SK-N-SH (cell line): ENCODE data around the gene KRT4. TPM values are rescaled to one million over a fixed set of nuclear protein-coding genes. Genes with fewer than 3 reads are reported as not detected.

ENCODE experiments used
- CTCF ChIA-PET: fragments of 300-600, 350-600 bp; formaldehyde crosslinking; extraction: SDS; loops from one replicate; lab custom pipeline; 2021; lab: Yijun Ruan, JAX
- POLR2A ChIA-PET: fragments of 350-600 bp; sonication (Branson Sonifier 250); formaldehyde crosslinking; extraction: SDS; loops from one replicate; lab custom pipeline; 2020; ENCODE audit warnings: antibody characterized with exemption, inconsistent platforms; lab: Yijun Ruan, JAX
- DNase-seq: peaks from one replicate; pipeline ENCODE4 v3.0.0; 2012
- H2AFZ ChIP-seq: fragments of 200-600 bp; sonication (generic); 2 replicates; pipeline ENCODE4 v1.8.1; 2016; ENCODE audit warnings: antibody characterized with exemption, mild to moderate bottlenecking, low read depth
- H3F3A ChIP-seq: fragments of 200-600 bp; sonication (generic); replicated peaks from 2 replicates; pipeline ENCODE3; 2016; ENCODE audit warnings: antibody characterized with exemption, mild to moderate bottlenecking; ENCODE audit not compliant: insufficient read depth
- H3K27ac ChIP-seq, 2 experiments: fragments of 200-500 bp in 1 of 2; fragments of 200-600 bp in 1 of 2; sonication (Bioruptor generic) in 1 of 2; sonication (generic), shearing (Covaris generic) in 1 of 2; 2 replicates each; pipeline versions ENCODE4 v1.5.1 to v1.6.1; 2014 to 2016; ENCODE audit warnings: low read depth in 2 of 2, inconsistent platforms in 1 of 2, low read length in 1 of 2, mild to moderate bottlenecking in 1 of 2, mixed read lengths in 1 of 2
- H3K27me3 ChIP-seq: fragments of 200-600 bp; sonication (generic), shearing (Covaris generic); 2 replicates; pipeline ENCODE4 v1.6.1; 2016; ENCODE audit warnings: mixed run types; ENCODE audit not compliant: insufficient read depth
- H3K36me3 ChIP-seq, 2 experiments: fragments of 200-500 bp in 1 of 2; fragments of 200-600 bp in 1 of 2; sonication (Bioruptor generic) in 1 of 2; sonication (generic) in 1 of 2; replicated peaks in 1 of 2; 2 replicates each; pipeline versions ENCODE3 to v1.5.1; 2014 to 2016; ENCODE audit warnings: low read length in 1 of 2, mild to moderate bottlenecking in 1 of 2; ENCODE audit not compliant: insufficient read depth in 2 of 2, control insufficient read depth in 1 of 2
- H3K4me1 ChIP-seq, 2 experiments: fragments of 200-500 bp in 1 of 2; fragments of 200-600 bp in 1 of 2; sonication (Bioruptor generic) in 1 of 2; sonication (generic), shearing (Covaris generic) in 1 of 2; 2 replicates each; pipeline versions ENCODE4 v1.5.1 to v1.6.1; 2014 to 2016; ENCODE audit warnings: low read depth in 1 of 2, low read length in 1 of 2, mixed run types in 1 of 2; ENCODE audit not compliant: insufficient read depth in 2 of 2, control insufficient read depth in 1 of 2
- H3K4me2 ChIP-seq: fragments of 200-600 bp; sonication (generic), shearing (Covaris generic); 2 replicates; pipeline ENCODE4 v1.6.1; 2017; ENCODE audit warnings: mixed run types
- H3K4me3 ChIP-seq, 2 experiments: fragments of 200-500 bp in 1 of 2; fragments of 200-600 bp in 1 of 2; sonication (Bioruptor generic) in 1 of 2; sonication (generic), shearing (Covaris generic) in 1 of 2; 2 replicates each; pipeline versions ENCODE4 v1.5.1 to v1.8.1; 2014 to 2016; ENCODE audit warnings: low read depth in 2 of 2, inconsistent platforms in 1 of 2, low read length in 1 of 2, mild to moderate bottlenecking in 1 of 2, mixed read lengths in 1 of 2, moderate library complexity in 1 of 2
- H3K79me2 ChIP-seq: fragments of 200-600 bp; sonication (generic); 2 replicates; pipeline ENCODE4 v1.8.1; 2017; ENCODE audit warnings: mild to moderate bottlenecking; ENCODE audit not compliant: insufficient read depth
- H3K9ac ChIP-seq: fragments of 200-600 bp; sonication (generic); 2 replicates; pipeline ENCODE4 v1.6.1; 2017; ENCODE audit warnings: mixed run types
- H3K9me2 ChIP-seq: fragments of 200-600 bp; sonication (generic); 2 replicates; pipeline ENCODE4 v1.6.1; 2017; ENCODE audit warnings: mixed run types
- H3K9me3 ChIP-seq: fragments of 200-600 bp; sonication (generic); 2 replicates; pipeline ENCODE4 v1.6.1; 2017; ENCODE audit warnings: mixed run types, mild to moderate bottlenecking, moderate library complexity
- H4K20me1 ChIP-seq: fragments of 200-600 bp; sonication (generic); 2 replicates; pipeline ENCODE4 v1.6.1; 2017; ENCODE audit warnings: mild to moderate bottlenecking, mixed run types; ENCODE audit not compliant: insufficient read depth
- CHD2 ChIP-seq: fragments of 150-350 bp; IDR thresholded peaks from 2 replicates; pipeline ENCODE4 v1.6.1; 2018; ENCODE audit warnings: low read length; ENCODE audit not compliant: partially characterized antibody
- CTCF ChIP-seq: fragments of 200-600 bp; sonication (generic); IDR thresholded peaks from 2 replicates; pipeline ENCODE4 v1.6.1; 2017; ENCODE audit warnings: antibody characterized with exemption, mild to moderate bottlenecking, moderate library complexity
- ELF1 ChIP-seq: IDR thresholded peaks from 2 replicates; pipeline ENCODE4 v1.4.0; 2012
- EP300 ChIP-seq, 2 experiments: IDR thresholded peaks; 2 replicates each; pipeline versions ENCODE4 v1.4.0 to v1.6.1; 2012; ENCODE audit warnings: borderline replicate concordance in 1 of 2, low read depth in 1 of 2, low read length in 1 of 2
- EZH2phosphoT487 ChIP-seq: fragments of 200-600 bp; sonication (generic); IDR thresholded peaks from 2 replicates; pipeline ENCODE4 v1.6.1; 2017; ENCODE audit warnings: low read depth, mixed run types, mild to moderate bottlenecking, antibody characterized with exemption, moderate library complexity, borderline replicate concordance
- FOXM1 ChIP-seq: IDR thresholded peaks from 2 replicates; pipeline ENCODE4 v1.4.0; 2012; ENCODE audit warnings: low read depth, mild to moderate bottlenecking
- GABPA ChIP-seq: IDR thresholded peaks from 2 replicates; pipeline ENCODE4 v1.4.0; 2012; ENCODE audit warnings: low read depth, mild to moderate bottlenecking
- GATA2 ChIP-seq: sonication (generic); formaldehyde crosslinking; IDR thresholded peaks from 2 replicates; pipeline ENCODE4 v1.5.0; 2020; ENCODE audit warnings: mild to moderate bottlenecking, missing genetic modification reagents
- JUND ChIP-seq: IDR thresholded peaks from 2 replicates; pipeline ENCODE4 v1.4.0; 2012
- NFIC ChIP-seq: IDR thresholded peaks from 2 replicates; pipeline ENCODE4 v1.4.0; 2012; ENCODE audit warnings: borderline replicate concordance
- POLR2AphosphoS5 ChIP-seq: IDR thresholded peaks from 2 replicates; pipeline ENCODE4 v1.6.1; 2012; ENCODE audit warnings: low read depth, low read length
- RCOR1 ChIP-seq: fragments of 150-350 bp; IDR thresholded peaks from 2 replicates; pipeline ENCODE4 v1.6.1; 2017; ENCODE audit warnings: antibody characterized with exemption, low read length
- RFX5 ChIP-seq: IDR thresholded peaks from 2 replicates; pipeline ENCODE4 v1.6.1; 2012; ENCODE audit warnings: mild to moderate bottlenecking, improper control_type of control experiment, low read length
- SIN3A ChIP-seq: IDR thresholded peaks from 2 replicates; pipeline ENCODE4 v1.6.1; 2012; ENCODE audit warnings: low read depth, mild to moderate bottlenecking, low read length, moderate library complexity, borderline replicate concordance
- SMC3 ChIP-seq: IDR thresholded peaks from 2 replicates; pipeline ENCODE4 v1.6.1; 2012; ENCODE audit warnings: low read depth, low read length, improper control_type of control experiment
- USF1 ChIP-seq: IDR thresholded peaks from 2 replicates; pipeline ENCODE4 v1.4.0; 2012; ENCODE audit warnings: low read depth, borderline replicate concordance
- ZBTB33 ChIP-seq: IDR thresholded peaks from 2 replicates; pipeline ENCODE4 v1.4.0; 2012; ENCODE audit warnings: low read depth, borderline replicate concordance
- WGBS: methylation state at CpG from one replicate; pipeline ENCODE4 v1.1.6; 2017; ENCODE audit warnings: low lambda C conversion rate; 5-methylcytosine and 5-hydroxymethylcytosine counted together
- polyA plus RNA-seq, 3 experiments: library from polyadenylated mRNA; depleted of rRNA; stranded (reverse); fragments of >200 nt; gene quantifications; 2 replicates each; pipeline ENCODE4 v1.2.3, GENCODE V29; 2012
- small RNA-seq, 7 experiments: library from RNA; depleted of rRNA; stranded (forward); fragments of <200 nt; gene quantifications; one replicate each; pipeline ENCODE3, GENCODE V24; 2012
- TF ChIP-seq, protein P1 (sequence below): IDR thresholded peaks from 2 replicates; pipeline ENCODE4; 2012

KRT4 gene
- polyA plus RNA-seq, 1 of the 3 experiments (the other 2 are of a cell fraction): not detected

DNA sequence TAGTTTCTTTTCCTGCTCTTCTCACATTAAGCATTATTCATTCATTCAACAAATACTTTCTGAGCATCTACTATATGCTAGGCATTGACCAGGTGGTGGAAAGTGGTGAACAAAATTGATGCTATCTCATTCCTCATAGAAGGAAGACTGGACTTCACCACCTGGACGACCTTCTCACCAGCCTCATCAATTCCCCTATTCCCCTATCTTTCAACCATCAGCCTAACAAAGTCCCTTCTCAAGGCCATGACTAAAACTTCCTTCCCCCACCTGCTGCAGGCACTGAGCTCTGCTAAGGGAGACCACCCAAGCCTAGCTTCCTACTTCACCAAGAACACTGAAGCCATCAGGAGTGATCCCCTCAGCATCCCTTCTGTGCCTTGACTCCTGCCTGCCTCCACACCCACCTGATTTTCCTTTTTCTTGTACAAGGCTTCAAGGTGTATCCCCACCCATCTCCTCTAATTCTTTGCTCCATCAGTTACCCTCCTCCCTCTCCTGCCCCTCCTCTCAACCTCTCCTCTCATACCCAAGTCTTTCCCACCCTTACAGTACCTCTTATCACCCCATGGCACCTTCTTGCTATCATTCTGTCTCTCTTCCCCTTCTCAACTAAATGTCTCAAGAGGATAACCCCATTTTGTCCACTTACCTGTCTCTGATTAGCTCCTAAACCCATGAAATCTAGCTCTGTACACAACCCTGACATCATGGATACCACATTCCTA is 56.3 kb downstream of the KRT4 start:
- Histone ChIP-seq H3K9me2 (no peaks in the 10 kb centered on the region), H3K9ac (no peak overlapping the region), H3K79me2 (no peaks in the 10 kb centered on the region), H3K4me3 (no peak overlapping the region), H3K27me3 (no peaks in the 10 kb centered on the region), H3K9me3 (no peaks in the 10 kb centered on the region), H4K20me1 (no peaks in the 10 kb centered on the region), H3K27ac (no peak overlapping the region), H2AFZ (no peak overlapping the region), H3K4me1 (no peaks in the 10 kb centered on the region; a peak in 1 of 4 replicates), H3F3A (no peaks in the 10 kb centered on the region), H3K4me2 (no peak overlapping the region), H3K36me3 (no peaks in the 10 kb centered on the region)
- CTCF ChIA-PET: interaction anchor here (0.6 to 1.0 kb wide), 2 partner anchors 44 to 367 kb away, joined by 3 read pairs; no protein-coding TSS in a partner anchor
- no peak for DNase-seq
- POLR2A ChIA-PET: no interaction called here
- 0% methylated on average over 1 of the region's 1 CpG for WGBS
- no peak for TF ChIP-seq GABPA
- TF ChIP-seq, protein P1, sequence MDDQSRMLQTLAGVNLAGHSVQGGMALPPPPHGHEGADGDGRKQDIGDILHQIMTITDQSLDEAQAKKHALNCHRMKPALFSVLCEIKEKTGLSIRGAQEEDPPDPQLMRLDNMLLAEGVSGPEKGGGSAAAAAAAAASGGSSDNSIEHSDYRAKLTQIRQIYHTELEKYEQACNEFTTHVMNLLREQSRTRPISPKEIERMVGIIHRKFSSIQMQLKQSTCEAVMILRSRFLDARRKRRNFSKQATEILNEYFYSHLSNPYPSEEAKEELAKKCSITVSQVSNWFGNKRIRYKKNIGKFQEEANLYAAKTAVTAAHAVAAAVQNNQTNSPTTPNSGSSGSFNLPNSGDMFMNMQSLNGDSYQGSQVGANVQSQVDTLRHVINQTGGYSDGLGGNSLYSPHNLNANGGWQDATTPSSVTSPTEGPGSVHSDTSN: no peak
- TF ChIP-seq CTCF: no peak
- TF ChIP-seq EP300 (IDR thresholded peaks at IDR 0.05; ENCODE audit: borderline replicate concordance in 1 of 2, low read depth in 1 of 2, low read length in 1 of 2): no peak
- no peak for TF ChIP-seq USF1
- TF ChIP-seq NFIC: no peak
- no peak for TF ChIP-seq GATA2 (CRISPR knock-in tag)
- TF ChIP-seq JUND: no peak
- TF ChIP-seq ZBTB33: no peak
- no peak for TF ChIP-seq RFX5
- no peak for TF ChIP-seq SIN3A
- TF ChIP-seq ELF1: no peak
- no peak for TF ChIP-seq FOXM1
- no peak for TF ChIP-seq CHD2
- no peak for TF ChIP-seq EZH2phosphoT487
- no peak for TF ChIP-seq RCOR1
- no peak for TF ChIP-seq SMC3
- TF ChIP-seq POLR2AphosphoS5: no peak

Small RNA genes within 50 kb of the gene (small RNA-seq; reads per million reads assigned to genes)
- 0 reads per million in 7 experiments for gene AC107016.2

Other genes with a start within 250 kb of the KRT4 start
- not detected in 2 replicates for gene KRT74, start 240.3 kb downstream of the KRT4 start, polyA plus RNA-seq (2012; rRNA removed)
- not detected in 2 replicates for gene KRT72, start 212.7 kb downstream of the KRT4 start, polyA plus RNA-seq (2012; rRNA removed)
- gene KRT73, start 195.6 kb downstream of the KRT4 start, polyA plus RNA-seq (2012; rRNA removed): not detected in 2 replicates
- not detected in 2 replicates for gene KRT2, start 161.9 kb downstream of the KRT4 start, polyA plus RNA-seq (2012; rRNA removed)
- gene KRT1, start 133.7 kb downstream of the KRT4 start, polyA plus RNA-seq (2012; rRNA removed): not detected in 2 replicates
- gene KRT77, start 110.6 kb downstream of the KRT4 start, polyA plus RNA-seq (2012; rRNA removed): not detected in 2 replicates
- not detected in 2 replicates for gene KRT76, start 36.8 kb downstream of the KRT4 start, polyA plus RNA-seq (2012; rRNA removed)
- not detected in 2 replicates for gene KRT3, start 18.0 kb downstream of the KRT4 start, polyA plus RNA-seq (2012; rRNA removed)
- not detected in 2 replicates for gene KRT79, start 20.2 kb upstream of the KRT4 start, polyA plus RNA-seq (2012; rRNA removed)
- not detected in 2 replicates for gene KRT78, start 34.9 kb upstream of the KRT4 start, polyA plus RNA-seq (2012; rRNA removed)
- 47.7 and 49.4 TPM in 2 replicates for gene KRT8, start 91.0 kb upstream of the KRT4 start, polyA plus RNA-seq (2012; rRNA removed)
- 332 and 351 TPM in 2 replicates for gene KRT18, start 135.0 kb upstream of the KRT4 start, polyA plus RNA-seq (2012; rRNA removed)
- gene EIF4B, start 192.3 kb upstream of the KRT4 start, polyA plus RNA-seq (2012; rRNA removed): 267 and 292 TPM in 2 replicates
- 32.7 and 50.0 TPM in 2 replicates for gene TNS2, start 235.9 kb upstream of the KRT4 start, polyA plus RNA-seq (2012; rRNA removed)